NCI-H2171 (cell line): ENCODE measurements around the gene APOBEC2.
A peak's percentile ranks its signal among the peaks of the same experiment; 100 is the strongest.

Experiments
- DNase-seq: peaks from one replicate; lab custom pipeline; 2025; lab: John Stamatoyannopoulos, UW

APOBEC2 gene

GRCh38 chr6:41059556-41059955 is 6.6 kb downstream of the APOBEC2 start:
- no peak for DNase-seq

- DNase-seq = no peak
Measured at GRCh38 chr6:41061196-41061726, 8.3 kb downstream of the APOBEC2 start.

GRCh38 chr6:41062056-41062455 is 9.1 kb downstream of the APOBEC2 start:
- DNase-seq = no peak

- DNase-seq = no peak
Measured at GRCh38 chr6:41063884-41064285, 10.9 kb downstream of the APOBEC2 start.

- DNase-seq = no peak
Measured at GRCh38 chr6:41064841-41065240, 11.8 kb downstream of the APOBEC2 start.

GRCh38 chr6:41065550-41066026 is 12.6 kb downstream of the APOBEC2 start:
- DNase-seq = no peak

GRCh38 chr6:41066867-41067304 is 13.9 kb downstream of the APOBEC2 start:
- DNase-seq = peak; percentile 47

- DNase-seq = no peak
Measured at GRCh38 chr6:41071501-41071922, 18.5 kb downstream of the APOBEC2 start.

- peak; percentile 100 for DNase-seq
Measured at GRCh38 chr6:41071923-41072835, 19.2 kb downstream of the APOBEC2 start, which contains the start of gene OARD1. OARD1 (minus strand) TSS chr6:41072356; CDS start chr6:41071634, 722 bp downstream.

GRCh38 chr6:41072836-41073202 is 19.8 kb downstream of the APOBEC2 start, which contains the start of gene NFYA:
NFYA (plus strand) TSS chr6:41072974; CDS start chr6:41079090, 6,116 bp downstream.
- DNase-seq = no peak

- DNase-seq = peak; percentile 76
Measured at GRCh38 chr6:41073203-41073967, 20.4 kb downstream of the APOBEC2 start.

GRCh38 chr6:41073968-41074691 is 21.1 kb downstream of the APOBEC2 start:
- no peak for DNase-seq

GRCh38 chr6:41074692-41075436 is 21.9 kb downstream of the APOBEC2 start:
- no peak for DNase-seq

GRCh38 chr6:41075651-41076626 is 22.9 kb downstream of the APOBEC2 start:
- no peak for DNase-seq

- DNase-seq = no peak
Measured at GRCh38 chr6:41077536-41077935, 24.5 kb downstream of the APOBEC2 start.

GRCh38 chr6:41078101-41078500 is 25.1 kb downstream of the APOBEC2 start:
- DNase-seq = no peak

- no peak for DNase-seq
Measured at GRCh38 chr6:41079080-41079479, 26.1 kb downstream of the APOBEC2 start.

GRCh38 chr6:41080621-41081020 is 27.6 kb downstream of the APOBEC2 start:
- no peak for DNase-seq

GRCh38 chr6:41083072-41083471 is 30.1 kb downstream of the APOBEC2 start:
- DNase-seq = no peak

GRCh38 chr6:41085182-41085581 is 32.2 kb downstream of the APOBEC2 start:
- DNase-seq = no peak
